Frontal cortex (tissue), 4 donors: Measurements from ENCODE around the gene RBM12. TPM values are rescaled to one million over a fixed set of nuclear protein-coding genes. Genes with fewer than 3 reads are reported as not detected.

Experiments used
- DNase-seq, 2 donors: peaks; one replicate each; pipeline ENCODE4 v3.0.0; 2012; ENCODE audit warnings: low spot score in 2 of 2
- FAIRE-seq: peaks from 2 replicates; lab custom pipeline; 2012; peaks lifted over from hg19 to GRCh38; lab: Jason Lieb, UNC
- total RNA-seq: library from RNA; depleted of rRNA; stranded (reverse); fragments of >200 nt; gene quantifications from one replicate; pipeline ENCODE4 v1.2.3, GENCODE V29; 2014
- donor health status: control.
- donor health status: control.
- donor health status: control.

RBM12 gene
- total RNA-seq, 1 donor from 2014 or later, result 109 TPM

DNA sequence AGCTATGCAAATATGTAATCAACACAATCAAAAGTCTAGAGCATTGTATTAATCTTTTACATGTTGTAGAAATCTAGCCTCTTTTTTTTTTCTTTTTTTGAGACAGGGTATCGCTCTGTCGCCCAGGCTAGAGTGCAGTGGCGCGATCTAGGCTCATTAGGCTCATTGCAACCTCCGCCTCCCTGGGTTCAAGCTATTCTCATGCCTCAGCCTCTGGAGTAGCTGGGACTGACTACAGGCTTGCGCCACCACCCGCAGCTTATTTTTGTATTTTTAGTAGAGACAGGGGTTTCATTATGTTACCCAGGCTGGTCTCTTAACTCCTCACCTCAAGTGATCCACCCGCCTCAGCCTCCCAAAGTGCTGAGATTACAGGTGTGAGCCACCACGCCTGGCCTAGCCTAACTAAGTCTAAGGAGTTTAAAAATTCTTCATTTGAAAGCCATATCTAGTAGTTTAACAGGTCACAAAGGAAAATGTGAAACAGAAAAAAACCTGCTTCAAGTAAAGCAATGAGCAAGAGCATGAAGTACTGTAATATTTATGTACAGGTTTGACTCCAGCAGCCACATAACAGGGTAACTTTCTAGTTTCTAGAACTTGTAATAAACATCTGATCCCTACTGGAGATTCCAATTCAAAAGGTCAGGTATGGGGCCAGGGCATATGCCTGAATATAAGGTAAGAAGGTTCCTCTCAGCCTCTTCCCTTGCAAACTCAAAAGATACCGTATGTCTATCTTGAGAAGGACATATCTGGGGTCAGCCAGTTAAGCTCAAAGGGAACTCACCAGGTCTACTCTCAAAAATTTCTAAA lies 4.4 kb downstream of the RBM12 start:
- FAIRE-seq, result no peak
- DNase-seq, result no peak

GRCh38 chr20:35657271-35657670 lies 7.4 kb downstream of the RBM12 start:
- no peak for DNase-seq
- FAIRE-seq, result no peak

DNA sequence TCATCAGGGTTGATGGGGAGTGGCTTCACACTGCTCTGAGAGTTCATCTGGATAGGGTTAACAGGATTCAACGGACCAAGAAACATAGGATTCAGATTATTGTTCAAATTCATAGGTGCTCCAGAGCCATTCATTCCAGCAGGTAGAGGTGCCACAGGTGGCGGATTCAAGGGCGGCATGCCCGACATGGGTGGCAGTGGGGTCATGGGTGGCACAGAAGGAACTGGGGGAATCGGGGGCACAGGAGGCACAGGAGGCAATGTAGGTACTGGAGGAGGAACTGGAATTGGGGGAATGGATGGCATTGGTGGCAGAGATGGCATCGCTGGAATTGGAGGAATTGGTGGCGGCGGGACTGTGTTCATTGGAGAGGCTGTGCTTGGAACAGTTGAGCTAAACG lies 10.3 kb downstream of the RBM12 start:
- DNase-seq, result no peak
- FAIRE-seq, result no peak

DNA sequence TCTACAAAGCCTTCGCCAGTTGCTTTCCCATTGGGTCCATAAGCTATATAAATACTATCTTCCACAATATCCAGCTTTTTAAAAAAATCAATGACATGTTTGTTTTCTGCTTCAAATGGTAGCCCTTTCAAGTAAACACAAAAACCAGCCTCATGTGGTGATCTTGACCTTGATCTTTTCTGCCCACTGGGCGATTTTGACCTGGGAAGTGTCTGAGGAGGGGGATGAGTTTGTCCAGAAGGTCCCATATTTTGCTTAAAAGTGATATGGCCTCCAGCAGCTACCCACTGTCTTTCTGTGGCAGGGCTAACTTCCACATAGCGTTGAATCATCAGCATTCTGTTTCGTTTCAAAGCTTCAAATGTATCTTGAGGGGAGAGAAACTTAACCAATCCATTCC lies 10.8 kb downstream of the RBM12 start:
- DNase-seq (no peak), FAIRE-seq (no peak)

GRCh38 chr20:35653430-35653734 lies 11.3 kb downstream of the RBM12 start:
- no peak for FAIRE-seq

GRCh38 chr20:35652641-35653429 lies 11.9 kb downstream of the RBM12 start:
- no peak for FAIRE-seq
- DNase-seq, result no peak

More at GRCh38 chr20:35653430-35653734, 11.3 kb downstream of the RBM12 start:
- no peak for DNase-seq

GRCh38 chr20:35651958-35652357 lies 12.7 kb downstream of the RBM12 start:
- no peak for FAIRE-seq

DNA sequence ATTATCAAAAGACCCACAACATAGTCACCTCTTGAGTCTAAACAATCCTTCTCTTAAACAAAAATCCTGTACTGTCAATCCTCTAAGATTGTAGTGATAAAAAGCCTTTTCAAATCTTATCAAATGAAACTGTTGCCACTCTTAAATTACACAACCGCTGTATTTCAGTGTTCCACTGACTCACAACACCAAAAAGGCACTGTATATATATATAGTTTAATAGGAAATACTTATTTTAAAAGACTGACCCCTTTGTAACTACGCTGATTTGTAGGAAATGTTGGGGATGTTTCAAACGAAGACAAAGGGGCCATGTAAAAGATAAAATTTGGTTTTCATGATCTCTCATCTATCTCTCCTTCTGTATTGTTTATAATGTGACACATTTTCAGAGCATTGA lies 14.1 kb downstream of the RBM12 start:
- FAIRE-seq, result no peak

More at GRCh38 chr20:35651958-35652357, 12.7 kb downstream of the RBM12 start:
- no peak for DNase-seq

GRCh38 chr20:35648836-35649235 lies 15.9 kb downstream of the RBM12 start:
- DNase-seq (no peak), FAIRE-seq (no peak)

More for the DNA sequence above, 14.1 kb downstream of the RBM12 start:
- no peak for DNase-seq

DNA sequence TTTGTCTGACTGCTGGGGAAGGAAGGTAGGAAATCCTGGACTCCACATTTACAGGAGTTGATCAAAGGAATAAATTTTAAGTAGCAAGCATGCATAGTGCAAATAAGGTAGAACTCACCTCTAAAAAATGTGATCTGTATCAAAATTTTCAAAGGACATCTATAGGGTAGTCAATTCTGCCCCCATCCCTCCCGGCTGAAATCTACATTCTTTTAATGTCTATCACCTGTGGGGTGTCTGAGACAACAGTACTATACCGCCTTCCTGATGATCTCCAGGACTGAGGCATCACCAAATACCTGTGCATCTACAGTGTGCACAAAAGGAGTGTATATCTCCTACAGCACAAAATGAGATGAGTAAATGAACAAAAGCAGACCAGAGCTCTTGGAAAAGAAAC lies 19.9 kb downstream of the RBM12 start:
- DNase-seq (no peak), FAIRE-seq (no peak)

GRCh38 chr20:35643045-35643444 lies 21.7 kb downstream of the RBM12 start:
- no peak for DNase-seq
- FAIRE-seq, result no peak

GRCh38 chr20:35641743-35642142 lies 23.0 kb downstream of the RBM12 start:
- no peak for DNase-seq
- no peak for FAIRE-seq

DNA sequence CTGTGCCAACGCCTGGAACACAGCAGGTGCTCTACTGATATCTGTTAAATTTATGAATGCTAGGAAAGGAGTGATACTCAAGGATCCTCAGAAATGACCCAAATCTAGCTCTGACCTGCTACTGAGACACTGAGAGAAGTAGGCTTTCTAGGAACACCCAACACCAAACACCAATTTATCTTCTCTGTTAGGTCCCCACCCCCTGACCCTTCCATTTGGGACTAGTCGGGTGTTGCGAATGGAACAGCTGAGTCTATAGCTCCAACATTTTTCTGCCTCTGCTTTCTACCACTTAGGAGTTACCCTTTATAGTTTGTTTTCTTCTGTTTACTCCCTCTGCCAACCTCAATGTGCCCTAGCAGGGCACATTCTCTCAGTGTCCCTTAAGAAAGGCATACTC lies 24.0 kb downstream of the RBM12 start:
- FAIRE-seq, result no peak
- DNase-seq, result no peak

DNA sequence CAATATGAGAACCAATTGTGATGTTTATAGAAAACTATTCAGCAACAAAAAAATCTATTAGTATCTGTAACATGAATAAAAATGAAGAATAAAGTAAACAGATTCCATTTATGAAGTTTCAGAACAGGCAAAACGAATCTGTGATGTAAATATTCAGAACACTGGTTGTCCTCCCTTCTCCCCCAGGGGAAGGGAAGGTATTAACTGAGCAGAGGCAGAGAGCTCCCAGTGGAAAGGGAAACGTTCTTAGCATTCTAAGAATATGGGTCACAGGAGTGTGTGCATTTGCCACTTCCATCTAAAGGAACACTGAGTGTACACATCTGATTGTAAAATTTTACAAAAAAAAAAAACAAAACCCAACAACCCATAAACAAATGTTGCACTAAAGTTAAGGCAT lies 25.9 kb downstream of the RBM12 start:
- no peak for DNase-seq
- FAIRE-seq, result no peak

DNA sequence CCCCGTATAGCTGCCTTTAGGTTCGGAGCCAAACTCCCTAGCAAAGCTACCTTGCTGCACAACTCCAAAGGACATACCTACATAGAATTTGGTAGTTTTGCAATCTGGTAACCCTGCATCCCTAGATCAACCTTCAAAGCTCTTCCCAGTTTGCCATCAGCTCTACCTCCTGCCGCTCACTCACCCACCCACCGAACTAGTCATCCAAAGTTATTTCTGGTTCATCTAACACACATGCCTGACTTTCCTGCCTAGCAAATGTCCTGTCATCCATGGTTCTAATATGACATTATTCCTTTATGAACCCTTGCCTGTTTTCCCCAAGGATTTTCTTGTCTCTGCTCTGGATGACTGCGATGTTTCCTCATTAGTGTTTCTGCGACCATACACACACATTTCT lies 27.4 kb downstream of the RBM12 start:
- FAIRE-seq (no peak), DNase-seq (no peak)

- no peak for FAIRE-seq
- DNase-seq, result no peak
Measured at GRCh38 chr20:35636095-35636494, 28.6 kb downstream of the RBM12 start.

DNA sequence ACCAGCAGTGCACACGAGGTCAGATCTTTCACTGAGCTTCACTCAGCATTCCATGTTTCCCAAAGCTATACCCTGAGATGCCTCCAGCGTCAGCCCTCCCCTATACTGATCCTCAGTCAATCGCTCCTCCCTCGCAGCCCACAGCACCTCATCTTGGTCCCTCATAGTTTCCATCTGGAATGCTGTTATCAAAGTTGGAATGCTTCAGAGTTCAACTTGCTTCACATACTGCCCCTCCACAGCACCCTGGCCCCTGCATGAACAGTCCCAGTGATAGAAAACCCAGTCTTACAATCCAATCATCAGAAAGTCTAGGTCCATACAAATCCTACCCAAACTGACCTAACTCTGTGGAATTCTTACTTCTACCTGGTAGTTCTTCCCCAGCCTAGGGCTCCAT lies 29.0 kb downstream of the RBM12 start:
- no peak for DNase-seq
- no peak for FAIRE-seq

GRCh38 chr20:35632539-35633115 lies 32.1 kb downstream of the RBM12 start:
- DNase-seq (no peak), FAIRE-seq (no peak)

DNA sequence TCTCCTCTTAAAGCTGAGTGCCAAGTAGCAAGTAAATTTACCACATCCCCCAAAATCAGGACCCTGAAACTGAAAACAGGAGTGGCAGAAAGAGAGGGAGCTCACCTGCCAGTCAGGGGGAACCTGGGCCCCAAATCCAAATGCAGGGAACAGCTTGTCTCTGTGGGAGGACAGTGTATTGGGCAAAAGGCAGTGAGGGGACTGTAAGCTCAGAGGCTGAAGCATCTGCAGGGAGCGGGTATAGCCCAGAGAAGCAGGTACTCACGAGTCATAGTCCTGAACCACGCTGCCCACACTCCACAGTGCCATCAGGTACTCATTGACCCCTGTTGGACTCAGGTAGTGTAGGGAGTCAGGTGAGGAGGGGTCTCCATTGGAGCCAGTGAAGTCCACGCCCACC lies 34.1 kb downstream of the RBM12 start:
- no peak for DNase-seq

DNA sequence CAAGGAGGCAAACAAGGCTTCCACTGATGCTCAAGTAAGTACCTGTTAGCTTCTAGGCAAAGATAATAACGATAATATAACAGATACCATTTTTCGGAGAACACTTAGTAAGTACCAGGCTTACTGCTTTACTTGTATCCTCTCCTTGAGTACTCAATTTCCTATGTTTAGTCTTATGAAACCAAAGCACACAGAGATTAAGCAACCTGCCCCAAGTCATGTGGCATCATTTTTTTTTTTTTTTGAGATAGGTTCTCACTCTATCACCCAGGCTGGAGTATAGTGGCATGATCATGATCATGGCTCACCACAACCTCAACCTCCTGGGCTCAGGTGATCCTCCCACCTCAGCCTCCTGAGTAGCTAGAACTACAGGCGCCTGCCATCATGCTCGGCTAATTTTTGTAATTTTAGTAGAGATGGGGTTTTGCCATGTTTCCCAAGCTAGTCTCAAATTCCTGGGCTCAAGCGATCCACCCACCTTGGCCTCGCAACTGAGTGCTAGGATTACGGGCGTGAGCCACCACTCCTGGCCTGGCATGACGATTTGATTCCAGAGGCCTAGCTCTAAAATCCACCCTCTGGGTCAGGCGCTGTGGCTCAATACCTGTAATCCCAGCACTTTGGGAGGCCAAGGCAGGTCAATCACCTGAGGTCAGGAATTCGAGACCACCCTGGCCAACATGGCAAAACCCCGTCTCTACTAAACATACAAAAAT lies 35.1 kb downstream of the RBM12 start:
- FAIRE-seq (no peak), DNase-seq (no peak)

More for the DNA sequence above, 34.1 kb downstream of the RBM12 start:
- no peak for FAIRE-seq
